Umbilical cord (tissue), 2 donors: ENCODE data around the gene PIMREG. TPM values are rescaled to one million over a fixed set of nuclear protein-coding genes. Genes with fewer than 3 reads are reported as not detected.
"Not testable (repeated sequence)": the region's sequence is repeated elsewhere in the genome, so short reads cannot be mapped to it uniquely, and the experiment has no call there.

ENCODE experiments used
- DNase-seq: peaks from one replicate; pipeline ENCODE4 v3.0.0-alpha.2; 2015; ENCODE audit warnings: low spot score
- total RNA-seq: library from RNA; depleted of rRNA; stranded (reverse); fragments of >200 nt; gene quantifications from one replicate; pipeline ENCODE4 v1.2.3, GENCODE V29; 2014; ENCODE audit warnings: low replicate concordance; ENCODE audit not compliant: insufficient read depth

PIMREG gene
- total RNA-seq, 1 donor from 2014 or later: 3.1 TPM

DNA sequence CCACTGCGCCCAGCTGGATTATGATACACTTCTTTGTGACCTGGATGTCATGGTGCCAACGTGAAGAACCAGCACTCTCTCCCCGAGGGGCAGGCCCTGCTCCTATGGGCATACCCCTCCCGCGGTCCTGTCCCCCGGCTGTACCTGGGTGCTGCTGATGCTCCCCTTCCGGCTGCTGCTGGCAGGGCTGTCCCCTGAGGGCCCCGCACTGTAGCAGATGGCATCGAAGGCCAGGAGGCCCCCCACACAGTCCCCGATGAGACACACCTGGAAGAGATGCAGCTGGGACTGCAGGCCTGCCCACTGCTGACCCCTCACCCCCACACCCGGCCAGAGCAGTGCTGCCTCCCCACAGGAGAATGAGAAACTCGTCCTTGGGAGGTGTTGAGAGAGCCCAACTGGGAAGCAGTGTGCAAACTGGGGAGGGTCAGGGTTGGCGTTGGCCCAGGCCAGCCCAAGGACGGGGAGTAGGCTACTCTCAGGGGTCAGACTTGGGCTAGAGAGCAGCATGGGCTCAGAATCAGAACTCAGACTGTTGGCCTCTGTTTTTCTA, 33.7 kb downstream of the PIMREG start:
- no peak for DNase-seq

- no peak for DNase-seq
Observed at GRCh38 chr17:6478486-6478885, 34.2 kb downstream of the PIMREG start.

- no peak for DNase-seq
Observed at GRCh38 chr17:6479622-6480302, 35.5 kb downstream of the PIMREG start.

DNA sequence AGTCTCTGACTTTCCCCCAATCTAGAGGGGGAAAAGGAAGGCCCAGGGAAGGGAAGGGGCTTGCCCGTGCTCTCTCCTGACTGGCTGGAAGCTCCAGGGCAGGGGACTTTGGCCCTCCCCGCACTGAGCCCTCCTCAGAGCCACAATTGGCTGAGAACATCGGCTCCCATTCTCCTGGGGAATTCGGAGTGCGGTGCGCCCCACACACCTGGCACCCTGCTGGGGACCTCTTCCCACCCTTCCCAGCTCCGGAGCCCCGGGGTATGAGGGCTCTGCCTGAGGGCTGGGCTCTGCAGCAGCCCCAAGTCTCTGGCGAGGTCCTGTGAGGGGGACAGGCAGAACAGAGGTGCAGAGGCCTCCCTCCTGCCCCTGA, 36.0 kb downstream of the PIMREG start:
- no peak for DNase-seq

DNA sequence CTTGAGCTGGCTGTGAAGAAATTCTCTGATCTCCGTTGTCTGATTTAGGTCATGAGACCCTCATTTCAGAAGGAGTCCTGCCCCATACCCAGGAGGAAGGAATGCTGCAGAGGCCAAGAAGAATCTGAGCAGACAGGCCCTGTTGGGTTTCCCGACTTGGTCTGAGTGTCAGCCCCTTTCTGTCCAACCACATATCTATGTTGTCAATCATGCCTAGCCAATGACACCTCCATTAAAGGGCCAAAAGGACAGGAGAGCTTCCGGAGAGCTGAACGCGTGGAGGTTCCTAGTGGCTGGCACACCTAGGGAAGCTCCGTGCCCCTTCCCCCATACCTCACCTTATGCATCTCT, 37.8 kb downstream of the PIMREG start:
- DNase-seq: no peak

- not testable (repeated sequence) for DNase-seq
Observed at GRCh38 chr17:6482796-6483195, 38.5 kb downstream of the PIMREG start.

- DNase-seq: no peak
Observed at GRCh38 chr17:6483507-6483906, 39.3 kb downstream of the PIMREG start.

DNA sequence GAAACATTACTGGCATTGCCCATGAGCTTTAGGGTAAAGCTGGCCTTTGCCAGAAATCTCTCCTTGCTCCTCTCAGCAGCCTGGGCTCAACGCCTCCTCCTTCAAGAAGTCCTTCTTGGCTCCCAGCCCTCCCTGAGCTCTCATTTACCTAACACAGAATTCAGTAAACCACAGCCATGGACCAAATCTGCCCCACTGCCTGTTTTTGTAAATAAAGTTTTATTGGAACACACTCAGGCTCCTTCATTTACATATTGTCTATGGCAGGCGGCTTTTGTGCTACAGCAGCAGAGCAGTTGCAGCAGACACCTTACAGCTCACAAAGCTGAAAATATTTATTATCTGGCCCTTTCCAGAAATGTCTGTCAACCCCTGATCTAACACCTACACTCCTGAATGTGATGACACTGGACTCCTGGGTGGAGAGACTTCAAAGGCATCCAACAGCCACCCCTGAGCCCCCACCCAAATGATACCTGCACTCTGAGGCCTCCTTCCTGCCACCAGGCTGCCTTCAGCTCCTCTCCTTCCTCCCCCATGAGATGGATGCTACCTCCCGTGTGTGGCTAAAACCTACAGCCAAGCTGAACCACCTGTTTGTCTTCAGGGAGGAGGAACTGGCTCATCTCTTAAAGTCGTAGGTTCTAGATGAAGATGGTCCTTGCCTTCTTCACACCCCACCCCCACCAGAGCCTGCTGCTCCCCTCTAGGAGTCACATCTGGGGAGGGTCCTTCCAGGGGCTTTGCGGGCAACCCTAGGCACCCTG, 41.6 kb downstream of the PIMREG start:
- no peak for DNase-seq

DNA sequence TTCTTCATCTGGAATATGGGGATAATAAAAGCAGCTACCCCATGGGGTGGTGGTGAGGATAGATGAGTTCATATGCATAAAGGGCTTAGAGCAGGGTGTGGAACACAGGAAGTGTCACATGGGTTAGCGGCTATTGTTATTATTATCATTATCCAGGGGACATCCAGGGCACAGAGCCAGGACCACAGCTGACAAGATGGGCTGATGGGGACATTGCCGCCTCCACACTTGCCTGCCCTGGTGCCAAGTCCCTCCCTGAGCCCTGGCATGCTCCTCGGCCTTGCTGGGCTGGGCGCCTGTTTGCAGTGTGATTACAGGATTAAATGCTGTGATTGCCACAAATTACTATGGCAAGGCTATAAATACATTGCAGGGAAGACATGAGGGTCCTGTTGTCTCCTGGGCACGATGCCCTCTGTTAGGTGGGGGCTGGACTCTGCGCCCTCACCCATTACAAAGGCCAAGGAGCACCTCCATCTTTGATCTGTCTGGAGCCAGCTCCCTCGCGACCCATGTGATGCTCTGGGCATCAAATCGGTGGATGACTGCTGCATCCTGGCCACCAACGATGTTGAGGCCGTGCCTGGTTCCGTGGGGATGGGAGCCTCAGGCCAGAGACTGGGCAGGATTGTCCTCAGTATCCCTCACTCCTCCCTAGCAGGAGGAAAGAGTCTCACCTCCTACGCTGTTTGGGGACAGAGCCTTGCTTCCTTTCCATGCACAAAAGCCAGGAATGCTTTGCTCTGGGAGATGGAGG, 43.2 kb downstream of the PIMREG start:
- DNase-seq: no peak

GRCh38 chr17:6488008-6488539, 43.8 kb downstream of the PIMREG start:
- no peak for DNase-seq

GRCh38 chr17:6489016-6489550, 44.8 kb downstream of the PIMREG start:
- DNase-seq: no peak

GRCh38 chr17:6491071-6491700, 46.9 kb downstream of the PIMREG start:
- DNase-seq: no peak

DNA sequence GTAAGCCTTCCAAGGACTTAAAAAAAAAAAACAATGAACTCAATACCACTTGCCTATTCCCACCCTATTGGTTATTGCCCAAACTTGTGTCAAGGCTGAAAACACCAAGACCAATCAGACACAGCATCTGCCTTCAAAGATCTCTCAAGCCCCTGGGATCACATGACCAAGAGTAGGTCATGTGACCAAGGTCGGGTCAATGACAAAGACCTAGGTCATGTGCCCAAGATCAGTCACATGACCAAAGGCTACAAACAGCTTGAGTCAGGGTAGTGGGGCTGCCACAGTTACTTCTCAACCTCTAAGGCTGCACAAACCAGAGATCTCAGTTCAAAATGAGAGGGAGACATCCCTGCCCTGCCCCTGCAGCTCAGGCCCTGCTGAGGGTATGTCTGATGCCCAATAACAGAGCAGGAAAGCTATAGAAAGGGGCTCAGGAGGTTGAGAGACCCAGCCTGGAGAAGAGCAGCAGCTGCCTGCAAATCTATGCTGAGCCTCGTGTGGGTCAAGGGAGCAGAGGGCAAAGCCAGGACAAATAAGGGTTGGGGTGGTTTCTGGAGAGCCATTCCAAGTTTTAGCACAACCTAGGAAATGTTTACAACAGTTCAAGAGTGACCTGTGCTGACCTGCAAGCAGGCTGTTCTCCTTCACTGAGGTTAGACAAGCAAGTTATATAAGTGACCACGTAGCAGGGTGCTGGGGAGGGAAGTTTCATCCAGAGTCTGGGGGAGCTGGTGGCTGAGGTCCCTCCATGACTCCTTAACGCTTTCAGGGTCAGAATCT, 48.8 kb downstream of the PIMREG start:
- no peak for DNase-seq

- no peak for DNase-seq
Observed at GRCh38 chr17:6494239-6494941, 50.1 kb downstream of the PIMREG start.

GRCh38 chr17:6495450-6496115, 51.3 kb downstream of the PIMREG start:
- no peak for DNase-seq

DNA sequence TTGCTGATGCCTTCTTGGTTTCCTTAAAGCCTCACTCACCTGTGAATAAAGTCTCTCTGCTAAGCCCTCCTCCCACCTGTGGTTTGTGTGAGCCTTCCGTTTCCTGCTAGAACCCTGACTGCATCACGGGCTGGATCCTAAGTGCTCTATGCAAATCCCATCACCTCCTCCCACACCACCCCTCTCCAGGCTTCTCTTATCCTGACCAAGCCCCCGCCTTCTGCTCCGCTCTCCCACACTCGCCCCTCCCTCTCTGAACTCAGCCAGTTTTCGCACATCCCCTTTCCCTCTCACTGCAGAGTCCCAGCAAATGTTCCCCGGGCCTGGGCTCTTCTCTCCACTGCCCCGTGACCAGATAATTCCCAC, 51.8 kb downstream of the PIMREG start:
- DNase-seq: no peak

DNA sequence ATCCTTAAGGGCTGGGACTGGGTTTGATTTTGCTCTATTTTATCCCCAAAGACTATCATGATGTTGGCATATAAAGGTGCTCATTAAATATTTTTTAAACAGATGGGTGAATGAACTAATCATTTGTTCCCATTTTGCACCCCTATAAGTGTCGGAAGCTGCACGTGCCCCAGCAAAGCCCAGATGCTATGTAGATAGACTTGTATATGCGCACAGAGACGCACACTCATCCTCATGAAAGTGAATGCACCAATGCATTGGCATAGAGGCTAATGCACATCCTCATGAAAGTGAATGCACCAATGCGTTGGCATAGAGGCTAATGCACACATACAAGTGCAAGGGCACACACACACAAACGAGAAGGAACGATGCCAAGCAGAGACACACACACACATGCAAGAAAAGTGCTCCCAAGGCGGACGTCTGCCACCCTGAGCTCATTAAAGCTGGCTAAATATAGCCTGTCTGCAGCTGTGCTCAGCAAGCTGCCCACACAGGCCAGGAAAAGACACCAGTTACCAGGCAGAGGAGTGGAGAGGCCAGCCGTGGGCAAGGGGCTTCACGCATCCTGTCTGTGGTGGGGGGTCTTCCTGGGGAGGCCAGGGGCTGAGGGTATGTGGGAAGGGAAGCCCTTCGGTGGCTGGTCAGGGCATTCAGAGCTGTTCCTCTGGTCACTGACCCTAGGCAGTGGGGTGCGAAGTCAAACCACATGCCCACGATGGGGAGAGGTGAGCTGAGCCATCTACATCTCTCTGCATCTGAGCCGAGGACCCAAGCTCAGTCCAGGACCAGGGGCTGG, 52.6 kb downstream of the PIMREG start:
- peak; percentile 21 for DNase-seq

DNA sequence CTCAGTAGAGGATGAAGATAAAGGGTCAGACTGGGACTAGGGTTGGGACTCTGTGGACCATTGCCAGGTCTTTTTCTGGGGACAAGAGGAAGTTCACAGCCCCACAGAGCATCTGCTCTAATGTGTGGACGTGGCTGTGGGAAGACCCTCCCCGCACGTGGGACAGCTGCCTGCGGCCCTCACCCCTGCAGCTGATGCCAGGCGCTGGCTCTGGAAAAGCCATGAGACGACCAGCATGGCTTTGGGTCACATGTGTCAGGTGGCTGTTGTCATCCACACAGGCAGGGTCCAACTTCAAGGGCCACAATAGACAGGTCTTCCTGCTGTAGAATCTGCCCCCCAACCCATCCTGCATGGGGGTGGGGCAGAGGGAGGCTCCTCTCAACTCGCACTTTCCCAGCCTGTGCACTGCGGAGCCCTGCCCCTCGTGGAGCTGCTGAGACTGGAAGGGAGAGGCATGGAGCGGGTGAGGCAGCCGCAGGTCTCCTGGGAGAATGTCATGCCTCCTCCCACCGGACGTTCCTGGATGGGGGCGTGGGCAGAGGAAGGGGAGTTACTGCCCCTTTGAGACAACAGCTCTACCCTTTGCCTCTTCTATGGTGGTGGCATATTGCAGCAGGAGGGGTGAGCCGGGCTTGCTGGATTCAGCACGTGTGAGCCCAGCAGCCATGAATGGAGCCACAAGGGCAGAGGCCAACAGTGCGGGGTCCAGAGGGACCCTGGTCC, 53.4 kb downstream of the PIMREG start:
- DNase-seq: peak; percentile 19
